CD4-positive, alpha-beta T cell (primary cell): ENCODE data around the gene FAT1. TPM values are rescaled to one million over a fixed set of nuclear protein-coding genes. Genes with fewer than 3 reads are reported as not detected.

Experiments
- ATAC-seq: fragments of 200-7000 bp; cut with Tn5 transposase; one replicate; pipeline ENCODE4 v1.10.0; 2022; ENCODE audit warnings: mild to moderate bottlenecking; ENCODE audit not compliant: poor library complexity
- CTCF ChIA-PET: fragments of 350-600 bp; sonication (Branson Sonifier 250); formaldehyde crosslinking; loops from one replicate; lab custom pipeline; 2021; ENCODE audit warnings: antibody characterized with exemption, inconsistent platforms; lab: Charles Lee
- POLR2A ChIA-PET: fragments of 350-600 bp; sonication (Branson Sonifier 250); formaldehyde crosslinking; loops from one replicate; lab custom pipeline; 2021; ENCODE audit warnings: antibody characterized with exemption, inconsistent platforms; lab: Charles Lee
- DNase-seq, 14 experiments: peaks; one replicate each; pipeline ENCODE4 v3.0.0-alpha.2; 2013 to 2020; ENCODE audit warnings: mixed read lengths in 2 of 14
- H3K27ac ChIP-seq, 2 donors: one replicate each; pipeline versions ENCODE4 v1.5.1 to v1.7.0; 2013; ENCODE audit warnings: low read length in 2 of 2, low read depth in 1 of 2, mild to moderate bottlenecking in 1 of 2
- H3K27me3 ChIP-seq, 2 experiments: 1 replicate in 1 of 2; 2 replicates in 1 of 2; pipeline versions ENCODE4 v1.6.1 to v1.7.0; 2013; ENCODE audit warnings: low read length in 2 of 2, control low read depth in 1 of 2, mild to moderate bottlenecking in 1 of 2, moderate library complexity in 1 of 2; ENCODE audit not compliant: insufficient read depth in 2 of 2, control insufficient read depth in 1 of 2
- H3K36me3 ChIP-seq: one replicate; pipeline ENCODE4 v1.6.1; 2013; ENCODE audit warnings: low read length, control low read depth; ENCODE audit not compliant: insufficient read depth
- H3K4me1 ChIP-seq: one replicate; pipeline ENCODE4 v1.6.1; 2013; ENCODE audit warnings: low read length, control low read depth; ENCODE audit not compliant: insufficient read depth
- H3K4me3 ChIP-seq: one replicate; pipeline ENCODE4 v1.5.1; 2013; ENCODE audit warnings: mild to moderate bottlenecking, low read length, moderate library complexity
- H3K9me3 ChIP-seq, 2 experiments: 1 replicate in 1 of 2; 2 replicates in 1 of 2; pipeline versions ENCODE4 v1.6.1 to v1.7.0; 2013; ENCODE audit warnings: low read length in 2 of 2, mild to moderate bottlenecking in 2 of 2, control low read depth in 1 of 2, moderate library complexity in 1 of 2; ENCODE audit not compliant: control insufficient read depth in 1 of 2, insufficient read depth in 1 of 2
- H3K27ac Mint-ChIP-seq: one replicate; pipeline ENCODE4 v1.8.0; 2020; ENCODE audit warnings: mixed read lengths
- H3K27me3 Mint-ChIP-seq: one replicate; pipeline ENCODE4 v1.8.0; 2021; ENCODE audit warnings: mixed read lengths
- H3K36me3 Mint-ChIP-seq: one replicate; pipeline ENCODE4 v1.8.0; 2021; ENCODE audit warnings: low read depth, mixed read lengths
- H3K4me1 Mint-ChIP-seq: one replicate; pipeline ENCODE4 v1.8.0; 2021; ENCODE audit warnings: low read depth, mixed read lengths
- H3K4me3 Mint-ChIP-seq: one replicate; pipeline ENCODE4 v1.8.0; 2020; ENCODE audit warnings: mild to moderate bottlenecking, mixed read lengths
- H3K9me3 Mint-ChIP-seq: one replicate; pipeline ENCODE4 v1.8.0; 2020; ENCODE audit warnings: mixed read lengths
- intact Hi-C, 2 experiments: fragments of 100-400 bp; cut with DNase I in 1 of 2; cut with micrococcal nuclease in 1 of 2; formaldehyde crosslinking; loops; one replicate each; pipeline versions ENCODE4 v1.15.1 to v1.9.0; 2023 to 2025; cut with DNase I, micrococcal nuclease
- total RNA-seq, 174 experiments: library from RNA in 2 of 174; stranded (reverse) in 2 of 174; gene quantifications; one replicate each; pipeline ENCODE4 v1.2.3 and lab custom pipeline; 2021 to 2026
- TF ChIP-seq, protein P1 (sequence below): fragments of 200-600 bp; IDR thresholded peaks from one replicate; pipeline ENCODE4 v1.8.0; 2022; ENCODE audit warnings: antibody characterized with exemption, mild to moderate bottlenecking

The FAT1 gene
- total RNA-seq, 2 experiments from 2014 or later: 0.03 TPM; not detected in 1

DNA sequence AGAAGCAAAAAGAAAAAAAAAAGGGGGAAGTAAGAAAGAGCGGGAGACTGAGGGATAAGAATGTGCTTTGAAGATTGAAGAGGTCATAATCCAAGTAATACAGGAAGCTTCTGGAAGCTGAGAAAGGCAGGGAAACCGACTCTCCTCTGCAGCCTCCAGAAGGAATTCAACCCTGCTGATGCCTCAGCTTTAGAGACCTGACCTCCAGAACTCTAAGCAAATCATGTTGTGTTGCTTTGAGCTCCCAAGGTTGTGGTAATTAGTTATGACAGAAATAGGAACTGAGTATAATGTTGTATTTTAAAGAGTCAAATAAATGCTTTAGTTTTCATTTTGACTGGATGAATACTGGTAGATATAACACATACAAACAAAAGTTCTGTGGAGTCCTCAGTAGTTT lies 48.0 kb upstream of the FAT1 start:
- DNase-seq: no peak
- ChIA-PET POLR2A (no interaction called here), CTCF (no interaction called here)
- no peaks in the 10 kb centered on the region for H3K27me3 ChIP-seq
- no peak overlapping the region for H3K4me3 ChIP-seq
- no peaks in the 10 kb centered on the region for H3K4me1 Mint-ChIP-seq
- no peak overlapping the region for H3K27ac ChIP-seq
- H3K9me3 Mint-ChIP-seq: peaks cover 7% of the 10 kb centered on the region
- H3K9me3 ChIP-seq: peaks cover 0 to 3% of the 10 kb centered on the region in 2 experiments
- H3K36me3 ChIP-seq: no peaks in the 10 kb centered on the region
- no peak overlapping the region for H3K27ac Mint-ChIP-seq
- H3K27me3 Mint-ChIP-seq: no peaks in the 10 kb centered on the region
- H3K4me3 Mint-ChIP-seq: no peak overlapping the region
- no peak for ATAC-seq
- H3K4me1 ChIP-seq: no peaks in the 10 kb centered on the region
- TF ChIP-seq, protein P1, sequence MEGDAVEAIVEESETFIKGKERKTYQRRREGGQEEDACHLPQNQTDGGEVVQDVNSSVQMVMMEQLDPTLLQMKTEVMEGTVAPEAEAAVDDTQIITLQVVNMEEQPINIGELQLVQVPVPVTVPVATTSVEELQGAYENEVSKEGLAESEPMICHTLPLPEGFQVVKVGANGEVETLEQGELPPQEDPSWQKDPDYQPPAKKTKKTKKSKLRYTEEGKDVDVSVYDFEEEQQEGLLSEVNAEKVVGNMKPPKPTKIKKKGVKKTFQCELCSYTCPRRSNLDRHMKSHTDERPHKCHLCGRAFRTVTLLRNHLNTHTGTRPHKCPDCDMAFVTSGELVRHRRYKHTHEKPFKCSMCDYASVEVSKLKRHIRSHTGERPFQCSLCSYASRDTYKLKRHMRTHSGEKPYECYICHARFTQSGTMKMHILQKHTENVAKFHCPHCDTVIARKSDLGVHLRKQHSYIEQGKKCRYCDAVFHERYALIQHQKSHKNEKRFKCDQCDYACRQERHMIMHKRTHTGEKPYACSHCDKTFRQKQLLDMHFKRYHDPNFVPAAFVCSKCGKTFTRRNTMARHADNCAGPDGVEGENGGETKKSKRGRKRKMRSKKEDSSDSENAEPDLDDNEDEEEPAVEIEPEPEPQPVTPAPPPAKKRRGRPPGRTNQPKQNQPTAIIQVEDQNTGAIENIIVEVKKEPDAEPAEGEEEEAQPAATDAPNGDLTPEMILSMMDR: no peak
- intact Hi-C loops: no loop called here
- no peaks in the 10 kb centered on the region for H3K36me3 Mint-ChIP-seq

DNA sequence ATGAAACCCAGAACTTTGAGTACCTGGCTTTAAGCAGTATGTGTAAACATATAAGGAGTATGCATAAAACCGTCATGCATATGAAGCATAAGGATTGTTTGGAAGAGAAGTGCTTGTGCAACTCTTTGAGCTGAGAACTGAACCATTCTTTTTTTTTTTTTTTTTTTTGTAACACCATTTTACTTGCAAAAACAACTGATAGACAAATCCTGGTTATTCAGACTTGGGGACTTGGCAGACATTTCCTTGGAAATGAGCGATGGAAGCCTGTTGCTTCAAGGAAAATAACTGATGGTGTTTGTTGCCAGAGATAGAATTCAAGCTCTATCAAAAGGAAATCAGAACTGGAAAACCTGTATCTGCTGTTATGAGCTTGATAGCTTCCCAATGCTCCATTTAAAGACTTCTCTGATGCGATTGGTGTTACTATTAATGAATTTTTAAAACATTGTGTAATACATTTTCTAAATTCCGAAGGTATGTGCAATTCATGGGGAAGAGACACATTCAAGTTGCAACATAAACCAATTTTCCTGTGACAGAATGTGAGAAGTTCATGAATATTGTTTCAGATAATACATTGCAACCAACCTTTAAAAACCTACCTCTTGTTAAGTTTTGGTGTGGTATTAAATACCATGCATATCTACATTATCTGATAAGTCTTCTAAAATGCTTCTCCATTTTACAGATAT lies 47.0 kb upstream of the FAT1 start:
- intact Hi-C loops: no loop called here
- no peaks in the 10 kb centered on the region for H3K4me1 Mint-ChIP-seq
- H3K27me3 Mint-ChIP-seq: no peaks in the 10 kb centered on the region
- Histone ChIP-seq H3K9me3 (peaks cover 3% of the 10 kb centered on the region in 2 experiments), H3K4me3 (no peak overlapping the region), H3K27me3 (no peaks in the 10 kb centered on the region), H3K27ac (no peak overlapping the region), H3K4me1 (no peaks in the 10 kb centered on the region), H3K36me3 (no peaks in the 10 kb centered on the region)
- CTCF ChIA-PET: no interaction called here
- no peak overlapping the region for H3K4me3 Mint-ChIP-seq
- no peak overlapping the region for H3K27ac Mint-ChIP-seq
- POLR2A ChIA-PET: no interaction called here
- DNase-seq (no peak), ATAC-seq (no peak)
- no peaks in the 10 kb centered on the region for H3K36me3 Mint-ChIP-seq
- H3K9me3 Mint-ChIP-seq: peaks cover 7% of the 10 kb centered on the region
- TF ChIP-seq, protein P1: no peak

DNA sequence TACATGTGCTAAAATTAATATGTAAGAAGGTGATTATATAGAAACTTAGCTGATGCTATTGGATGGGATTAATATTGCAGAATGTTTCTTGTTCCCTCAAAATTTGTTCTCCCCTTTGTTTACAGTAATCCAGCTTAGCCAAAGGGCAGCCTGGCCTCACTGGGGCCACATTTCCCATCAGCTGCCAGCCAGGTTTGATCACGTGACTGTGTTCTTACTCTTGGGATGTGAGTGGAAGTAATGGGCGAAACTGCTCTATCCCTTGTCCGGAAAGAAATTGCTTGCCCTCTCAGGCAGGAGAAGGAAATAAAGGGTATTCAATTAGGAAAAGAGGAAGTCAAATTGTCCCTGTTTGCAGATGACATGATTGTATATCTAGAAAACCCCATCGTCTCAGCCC lies 44.1 kb upstream of the FAT1 start:
- Mint-ChIP-seq H3K4me1 (no peaks in the 10 kb centered on the region), H3K27ac (no peak overlapping the region)

More for the DNA sequence above, 44.1 kb upstream of the FAT1 start:
- no peaks in the 10 kb centered on the region for H3K36me3 Mint-ChIP-seq
- peaks cover 4% of the 10 kb centered on the region for H3K9me3 Mint-ChIP-seq
- H3K4me3 Mint-ChIP-seq: no peak overlapping the region
- TF ChIP-seq, protein P1: no peak
- Histone ChIP-seq H3K4me1 (no peaks in the 10 kb centered on the region), H3K4me3 (no peak overlapping the region), H3K27ac (no peak overlapping the region), H3K9me3 (peaks cover 3% of the 10 kb centered on the region in 2 experiments), H3K27me3 (no peaks in the 10 kb centered on the region), H3K36me3 (no peaks in the 10 kb centered on the region)
- DNase-seq (no peak), ATAC-seq (no peak)
- intact Hi-C loops: no loop called here
- no peaks in the 10 kb centered on the region for H3K27me3 Mint-ChIP-seq
- POLR2A ChIA-PET: no interaction called here
- CTCF ChIA-PET: no interaction called here
